Mesenchymal stem cell (in vitro differentiated cells and primary cell): ENCODE data around the gene DHX57.

Experiments
- DNase-seq: peaks from one replicate; pipeline ENCODE4 v3.0.0-alpha.2; 2013
- H2AFZ ChIP-seq: one replicate; pipeline ENCODE4 v1.6.1; 2013; ENCODE audit warnings: low read depth, mild to moderate bottlenecking, control low read depth, inconsistent platforms, low read length, moderate library complexity
- H2AK5ac ChIP-seq: 2 replicates; pipeline ENCODE4 v1.6.1; 2013; ENCODE audit warnings: low read length, moderate library complexity, mild to moderate bottlenecking, inconsistent platforms; ENCODE audit not compliant: severe bottlenecking
- H2BK120ac ChIP-seq: one replicate; pipeline ENCODE4 v1.6.1; 2013; ENCODE audit warnings: low read depth, mild to moderate bottlenecking, inconsistent platforms, low read length, moderate library complexity
- H2BK12ac ChIP-seq, 2 experiments: one replicate each; pipeline ENCODE4 v1.6.1; 2013; ENCODE audit warnings: inconsistent platforms in 2 of 2, low read length in 2 of 2, mild to moderate bottlenecking in 2 of 2, moderate library complexity in 2 of 2, control low read depth in 1 of 2
- H2BK15ac ChIP-seq: one replicate; pipeline ENCODE4 v1.6.1; 2013; ENCODE audit warnings: mild to moderate bottlenecking, low read depth, inconsistent platforms; ENCODE audit not compliant: poor library complexity, severe bottlenecking
- H2BK5ac ChIP-seq: 2 replicates; pipeline ENCODE4 v1.6.1; 2013; ENCODE audit warnings: low read depth, mild to moderate bottlenecking, low read length, control low read depth, inconsistent platforms; ENCODE audit not compliant: poor library complexity, severe bottlenecking
- H3K14ac ChIP-seq, 2 experiments: one replicate each; pipeline ENCODE4 v1.6.1; 2013; ENCODE audit warnings: inconsistent platforms in 2 of 2, low read length in 2 of 2, control low read depth in 1 of 2, mild to moderate bottlenecking in 1 of 2, moderate library complexity in 1 of 2
- H3K18ac ChIP-seq, 2 experiments: one replicate each; pipeline ENCODE4 v1.6.1; 2013; ENCODE audit warnings: inconsistent platforms in 2 of 2, low read length in 2 of 2, control low read depth in 1 of 2, low read depth in 1 of 2, mild to moderate bottlenecking in 1 of 2
- H3K23ac ChIP-seq, 2 experiments: one replicate each; pipeline ENCODE4 v1.6.1; 2013; ENCODE audit warnings: inconsistent platforms in 2 of 2, low read length in 2 of 2, mild to moderate bottlenecking in 2 of 2, moderate library complexity in 2 of 2, control low read depth in 1 of 2
- H3K27ac ChIP-seq: 2 replicates; pipeline ENCODE4 v1.5.1; 2013; ENCODE audit warnings: mild to moderate bottlenecking, moderate library complexity, low read length, control low read depth, inconsistent platforms; ENCODE audit not compliant: poor library complexity, severe bottlenecking
- H3K27me3 ChIP-seq, 2 experiments: 2 replicates each; pipeline versions ENCODE4 v1.6.1 to v1.7.0; 2013; ENCODE audit warnings: low read length in 2 of 2, mild to moderate bottlenecking in 2 of 2, moderate library complexity in 2 of 2, control low read depth in 1 of 2, inconsistent platforms in 1 of 2; ENCODE audit not compliant: control insufficient read depth in 1 of 2, insufficient read depth in 1 of 2
- H3K36me3 ChIP-seq, 2 experiments: 2 replicates each; pipeline versions ENCODE4 v1.6.1 to v1.7.0; 2013; ENCODE audit warnings: low read length in 2 of 2, control low read depth in 1 of 2, inconsistent platforms in 1 of 2, low read depth in 1 of 2, mild to moderate bottlenecking in 1 of 2; ENCODE audit not compliant: insufficient read depth in 2 of 2, control insufficient read depth in 1 of 2
- H3K4ac ChIP-seq, 2 experiments: one replicate each; pipeline ENCODE4 v1.6.1; 2013; ENCODE audit warnings: inconsistent platforms in 2 of 2, low read length in 2 of 2, mild to moderate bottlenecking in 2 of 2, moderate library complexity in 2 of 2, control low read depth in 1 of 2, low read depth in 1 of 2
- H3K4me1 ChIP-seq: 2 replicates; pipeline ENCODE4 v1.6.1; 2013; ENCODE audit warnings: low read depth, low read length, control low read depth; ENCODE audit not compliant: control insufficient read depth, insufficient read depth
- H3K4me2 ChIP-seq: 2 replicates; pipeline ENCODE4 v1.6.1; 2013; ENCODE audit warnings: low read length, mild to moderate bottlenecking, inconsistent platforms; ENCODE audit not compliant: poor library complexity, severe bottlenecking
- H3K4me3 ChIP-seq, 2 experiments: 2 replicates each; pipeline versions ENCODE4 v1.5.1 to v1.7.0; 2013; ENCODE audit warnings: low read length in 2 of 2, mild to moderate bottlenecking in 2 of 2, control low read depth in 1 of 2, low read depth in 1 of 2; ENCODE audit not compliant: insufficient read depth in 1 of 2
- H3K79me1 ChIP-seq: replicated peaks from 2 replicates; pipeline ENCODE4 v1.6.1; 2013; ENCODE audit warnings: mild to moderate bottlenecking, control low read depth, low read length, inconsistent platforms; ENCODE audit not compliant: poor library complexity, severe bottlenecking
- H3K9ac ChIP-seq: 2 replicates; pipeline ENCODE4 v1.7.0; 2013; ENCODE audit warnings: mild to moderate bottlenecking, low read length, moderate library complexity
- H3K9me3 ChIP-seq: 2 replicates; pipeline ENCODE4 v1.7.0; 2013; ENCODE audit warnings: mild to moderate bottlenecking, low read length; ENCODE audit not compliant: control insufficient read depth
- H4K8ac ChIP-seq: one replicate; pipeline ENCODE4 v1.6.1; 2013; ENCODE audit warnings: inconsistent platforms, mild to moderate bottlenecking, low read length, moderate library complexity
- H4K91ac ChIP-seq: one replicate; pipeline ENCODE4 v1.6.1; 2013; ENCODE audit warnings: mild to moderate bottlenecking, low read length, inconsistent platforms
- WGBS: methylation state at CpG from one replicate; pipeline ENCODE4 v1.1.7; 2013; ENCODE audit warnings: mixed read lengths; 5-methylcytosine and 5-hydroxymethylcytosine counted together

DHX57 gene

DNA sequence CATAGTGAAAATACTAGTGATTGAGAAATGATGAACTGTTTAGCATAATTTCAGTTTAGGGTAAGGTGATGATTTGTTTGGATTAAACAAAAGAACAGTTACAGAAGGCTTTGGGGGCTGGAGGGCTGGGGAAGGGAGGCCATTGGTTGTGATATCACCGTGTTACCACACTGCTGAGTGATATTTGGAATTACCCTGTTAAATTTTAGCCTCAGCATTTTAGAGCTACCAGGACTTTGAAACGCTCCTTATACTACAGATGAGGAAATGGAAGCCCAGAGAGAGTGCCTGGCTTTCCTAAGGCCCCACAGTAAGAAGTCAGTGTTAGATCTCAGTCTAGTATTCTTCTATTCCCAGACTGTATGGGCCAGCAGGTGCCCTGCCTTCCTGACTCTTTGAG lies 29.5 kb upstream of the DHX57 start:
- Histone ChIP-seq H3K4me1 (no peaks in the 10 kb centered on the region), H3K18ac (no peak overlapping the region), H3K9me3 (no peaks in the 10 kb centered on the region), H2AFZ (no peak overlapping the region), H3K9ac (no peak overlapping the region), H3K4ac (no peak overlapping the region), H3K14ac (no peak overlapping the region), H3K27me3 (no peaks in the 10 kb centered on the region), H2AK5ac (no peak overlapping the region), H2BK5ac (no peak overlapping the region), H3K4me3 (no peak overlapping the region), H4K8ac (no peak overlapping the region), H3K23ac (no peak overlapping the region), H4K91ac (no peak overlapping the region), H3K27ac (no peak overlapping the region), H2BK15ac (no peak overlapping the region), H3K4me2 (no peak overlapping the region), H2BK12ac (no peak overlapping the region), H3K36me3 (no peaks in the 10 kb centered on the region), H2BK120ac (no peak overlapping the region), H3K79me1 (no peaks in the 10 kb centered on the region)
- 76% methylated on average over 2 of the region's 2 CpGs for WGBS
- DNase-seq: no peak

DNA sequence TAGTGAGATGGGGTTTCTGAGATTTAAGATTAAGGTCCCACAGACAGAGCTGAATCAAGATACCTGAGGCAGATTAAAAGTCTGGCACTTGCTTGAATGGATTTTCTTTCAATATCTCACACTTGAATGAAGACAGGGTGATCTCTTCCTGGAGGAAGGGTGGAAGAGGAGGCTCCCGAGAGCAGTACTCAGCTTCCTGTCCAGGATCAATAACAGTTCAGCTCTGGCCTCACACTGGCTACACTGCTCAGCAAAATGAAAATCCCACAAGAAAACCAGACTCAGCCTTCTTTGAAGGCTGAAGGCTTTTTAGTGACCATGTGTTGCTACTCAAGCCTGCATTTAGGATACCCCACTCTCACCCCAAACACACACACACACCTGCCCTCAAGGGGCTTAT lies 25.0 kb upstream of the DHX57 start:
- no peak overlapping the region for H3K14ac ChIP-seq
- WGBS: 82% methylated on average over 1 of the region's 1 CpG
- H3K9ac ChIP-seq: no peak overlapping the region

DNA sequence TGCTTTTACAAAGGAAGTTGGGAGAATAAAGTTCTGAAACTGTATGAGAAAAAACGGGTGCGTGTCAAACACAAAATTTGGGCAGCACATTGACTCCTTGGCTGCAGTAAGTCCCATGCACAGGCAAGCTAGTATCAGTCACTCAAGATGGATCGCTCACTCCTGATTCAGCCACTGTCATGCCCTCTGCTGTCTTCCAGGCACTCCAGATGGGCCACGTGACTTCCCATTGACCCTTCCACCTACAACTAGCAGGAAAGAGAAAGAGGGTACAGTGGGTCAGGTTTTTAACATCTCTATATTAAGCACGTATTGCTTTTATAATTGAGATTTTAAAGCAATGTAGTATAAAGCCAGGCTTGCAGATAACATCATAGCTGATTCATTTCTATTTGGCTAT lies 22.5 kb upstream of the DHX57 start:
- no peak overlapping the region for H2BK5ac ChIP-seq
- H3K27me3 ChIP-seq: no peaks in the 10 kb centered on the region
- H2AK5ac ChIP-seq: no peak overlapping the region
- no peak overlapping the region for H2BK120ac ChIP-seq
- H3K9ac ChIP-seq: no peak overlapping the region
- no peak for DNase-seq
- H3K23ac ChIP-seq: no peak overlapping the region
- H2BK12ac ChIP-seq: no peak overlapping the region
- H3K4me2 ChIP-seq: no peak overlapping the region
- H4K91ac ChIP-seq: no peak overlapping the region
- H3K4me3 ChIP-seq: no peak overlapping the region
- no peak overlapping the region for H2BK15ac ChIP-seq
- H3K27ac ChIP-seq: no peak overlapping the region
- H3K79me1 ChIP-seq: no peaks in the 10 kb centered on the region
- H3K14ac ChIP-seq: no peak overlapping the region
- H3K4me1 ChIP-seq: no peaks in the 10 kb centered on the region
- no peaks in the 10 kb centered on the region for H3K9me3 ChIP-seq
- WGBS: 93% methylated on average over 2 of the region's 5 CpGs
- H2AFZ ChIP-seq: no peak overlapping the region
- H3K36me3 ChIP-seq: no peaks in the 10 kb centered on the region
- no peak overlapping the region for H4K8ac ChIP-seq
- no peak overlapping the region for H3K4ac ChIP-seq
- no peak overlapping the region for H3K18ac ChIP-seq

More for the DNA sequence above, 25.0 kb upstream of the DHX57 start:
- H2AFZ ChIP-seq: no peak overlapping the region
- no peak overlapping the region for H2BK5ac ChIP-seq
- no peak overlapping the region for H2AK5ac ChIP-seq
- H3K79me1 ChIP-seq: no peaks in the 10 kb centered on the region
- no peak overlapping the region for H3K23ac ChIP-seq
- no peak overlapping the region for H4K8ac ChIP-seq
- no peak overlapping the region for H3K18ac ChIP-seq
- H3K4me3 ChIP-seq: no peak overlapping the region
- H4K91ac ChIP-seq: no peak overlapping the region
- no peak overlapping the region for H3K4me2 ChIP-seq
- no peak overlapping the region for H3K4ac ChIP-seq
- DNase-seq: no peak
- no peaks in the 10 kb centered on the region for H3K9me3 ChIP-seq
- H3K27ac ChIP-seq: no peak overlapping the region
- no peaks in the 10 kb centered on the region for H3K36me3 ChIP-seq
- H2BK120ac ChIP-seq: no peak overlapping the region
- no peak overlapping the region for H2BK12ac ChIP-seq
- no peak overlapping the region for H2BK15ac ChIP-seq
- no peaks in the 10 kb centered on the region for H3K4me1 ChIP-seq
- no peaks in the 10 kb centered on the region for H3K27me3 ChIP-seq

DNA sequence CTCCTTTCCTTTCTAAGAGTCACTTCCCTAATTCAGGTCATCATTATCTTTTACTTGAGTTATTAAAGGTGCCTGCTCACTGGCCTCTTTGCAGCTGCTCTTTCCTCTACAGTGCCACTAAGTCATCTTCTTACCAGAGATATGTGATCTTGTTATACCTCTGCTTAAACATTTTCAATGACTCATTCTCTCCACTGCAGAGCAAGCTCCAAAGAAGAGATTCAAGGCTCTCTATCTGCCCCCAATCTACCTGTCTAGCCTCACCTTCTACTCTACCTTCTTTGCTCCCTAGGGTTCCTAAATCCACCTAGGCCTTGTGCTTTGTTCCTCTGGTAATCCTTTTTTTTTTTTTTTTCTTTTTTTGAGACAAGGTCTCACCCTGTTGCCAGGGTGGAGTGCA lies 17.1 kb upstream of the DHX57 start:
- DNase-seq: no peak
- no peaks in the 10 kb centered on the region for H3K9me3 ChIP-seq
- no peak overlapping the region for H2BK15ac ChIP-seq

More for the DNA sequence above, 17.1 kb upstream of the DHX57 start:
- Histone ChIP-seq H3K27ac (no peak overlapping the region), H3K27me3 (no peaks in the 10 kb centered on the region), H2AK5ac (no peak overlapping the region), H3K4me2 (no peak overlapping the region), H2BK5ac (no peak overlapping the region), H2BK12ac (no peak overlapping the region), H3K4me3 (no peak overlapping the region), H4K91ac (no peak overlapping the region), H3K23ac (no peak overlapping the region), H3K4me1 (no peaks in the 10 kb centered on the region), H3K4ac (no peak overlapping the region), H2BK120ac (no peak overlapping the region), H2AFZ (no peak overlapping the region), H3K36me3 (no peaks in the 10 kb centered on the region), H3K18ac (no peak overlapping the region), H3K9ac (no peak overlapping the region), H3K14ac (no peak overlapping the region), H4K8ac (no peak overlapping the region), H3K79me1 (no peaks in the 10 kb centered on the region)
